AG09319 (cell line): ENCODE results near the gene GSPT1.

Experiments used
- DNase-seq: peaks from one replicate; pipeline ENCODE4 v3.0.0-alpha.2; 2010; ENCODE audit warnings: low read depth; ENCODE audit errors: extremely low read depth
- CTCF ChIP-seq: IDR thresholded peaks from 2 replicates; pipeline ENCODE4 v1.5.1; 2011; ENCODE audit warnings: low read depth, mild to moderate bottlenecking, inconsistent platforms, low read length, moderate library complexity

Gene GSPT1

GRCh38 chr16:11843861-11844260 is 71.9 kb downstream of the GSPT1 start:
- DNase-seq = no peak
- TF ChIP-seq CTCF = no peak

- TF ChIP-seq CTCF = no peak
- no peak for DNase-seq
Observed at GRCh38 chr16:11843206-11843605, 72.5 kb downstream of the GSPT1 start.

- TF ChIP-seq CTCF = no peak
- DNase-seq = no peak
Observed at GRCh38 chr16:11841026-11841425, 74.7 kb downstream of the GSPT1 start.

GRCh38 chr16:11836650-11837244 is 79.0 kb downstream of the GSPT1 start:
- TF ChIP-seq CTCF = no peak
- DNase-seq = no peak

GRCh38 chr16:11835891-11836649 is 79.7 kb downstream of the GSPT1 start:
- peak; percentile 30 for DNase-seq
- no peak for TF ChIP-seq CTCF

GRCh38 chr16:11835309-11835708 is 80.4 kb downstream of the GSPT1 start:
- TF ChIP-seq CTCF = no peak

GRCh38 chr16:11833951-11834695 is 81.6 kb downstream of the GSPT1 start:
- DNase-seq = peak; percentile 67
- no peak for TF ChIP-seq CTCF

More at GRCh38 chr16:11835309-11835708, 80.4 kb downstream of the GSPT1 start:
- no peak for DNase-seq
